DOHH2 (cell line): Measurements from ENCODE around the gene TRIP11.

Experiments
- H3F3A ChIP-seq: fragments of 200-600 bp; sonication (generic), shearing (Covaris generic); 2 replicates; pipeline ENCODE4 v1.6.0; 2016; ENCODE audit warnings: antibody characterized with exemption, mild to moderate bottlenecking; ENCODE audit not compliant: control insufficient read depth, insufficient read depth
- H3K27ac ChIP-seq: fragments of 200-600 bp; sonication (generic); 2 replicates; pipeline ENCODE4 v1.5.1; 2014; ENCODE audit warnings: low read depth, mild to moderate bottlenecking, low read length, moderate library complexity
- H3K27me3 ChIP-seq: fragments of 200-600 bp; sonication (generic); 2 replicates; pipeline ENCODE4 v1.6.1; 2014; ENCODE audit warnings: mild to moderate bottlenecking, low read length, mixed read lengths; ENCODE audit not compliant: control insufficient read depth
- H3K36me3 ChIP-seq: fragments of 200-600 bp; sonication (generic); 2 replicates; pipeline ENCODE4 v1.6.1; 2014; ENCODE audit warnings: mild to moderate bottlenecking, low read length, moderate library complexity, mixed read lengths; ENCODE audit not compliant: control insufficient read depth
- H3K4me1 ChIP-seq: fragments of 200-600 bp; sonication (generic); 2 replicates; pipeline ENCODE4 v1.6.1; 2014; ENCODE audit warnings: mild to moderate bottlenecking, low read length, mixed read lengths; ENCODE audit not compliant: control insufficient read depth
- H3K4me2 ChIP-seq: fragments of 200-600 bp; sonication (generic); 2 replicates; pipeline ENCODE4 v1.6.0; 2014; ENCODE audit warnings: mild to moderate bottlenecking, low read length, moderate library complexity
- H3K4me3 ChIP-seq: fragments of 200-600 bp; sonication (generic); 2 replicates; pipeline ENCODE4 v1.5.1; 2014; ENCODE audit warnings: mild to moderate bottlenecking, low read length, mixed read lengths
- H3K79me2 ChIP-seq: fragments of 200-600 bp; sonication (generic); 2 replicates; pipeline ENCODE4 v1.6.1; 2014; ENCODE audit warnings: mild to moderate bottlenecking, low read length, mixed read lengths; ENCODE audit not compliant: control insufficient read depth
- H3K9me2 ChIP-seq: fragments of 200-600 bp; sonication (generic); replicated peaks from 2 replicates; pipeline ENCODE4 v1.6.1; 2014; ENCODE audit warnings: mild to moderate bottlenecking, low read length, mixed read lengths; ENCODE audit not compliant: control insufficient read depth
- H3K9me3 ChIP-seq: fragments of 200-600 bp; sonication (generic); 2 replicates; pipeline ENCODE4 v1.6.1; 2014; ENCODE audit warnings: antibody characterized with exemption, low read length, mixed read lengths; ENCODE audit not compliant: control insufficient read depth, insufficient read depth
- H4K20me1 ChIP-seq: fragments of 200-600 bp; sonication (generic); 2 replicates; pipeline ENCODE4 v1.6.0; 2014; ENCODE audit warnings: low read depth, mild to moderate bottlenecking, antibody characterized with exemption, low read length, moderate library complexity; ENCODE audit not compliant: control insufficient read depth, insufficient read depth
- CTCF ChIP-seq: fragments of 200-600 bp; sonication (generic); IDR thresholded peaks from one replicate; pipeline ENCODE4 v1.5.1; 2014; ENCODE audit warnings: antibody characterized with exemption, mild to moderate bottlenecking, low read depth, low read length; ENCODE audit not compliant: poor library complexity, severe bottlenecking
- EZH2phosphoT487 ChIP-seq: fragments of 200-600 bp; sonication (generic); IDR thresholded peaks from 2 replicates; pipeline ENCODE4 v1.6.1; 2017; ENCODE audit warnings: borderline replicate concordance, mild to moderate bottlenecking, antibody characterized with exemption, low read length, moderate library complexity, mixed read lengths

TRIP11 gene

GRCh38 chr14:91987192-91987591, 52.7 kb downstream of the TRIP11 start:
- Histone ChIP-seq H3K9me3 (no peaks in the 10 kb centered on the region), H3F3A (no peaks in the 10 kb centered on the region), H3K9me2 (no peaks in the 10 kb centered on the region), H3K36me3 (peaks cover 90% of the 10 kb centered on the region), H3K4me1 (no peaks in the 10 kb centered on the region), H3K27ac (no peak overlapping the region), H3K79me2 (no peaks in the 10 kb centered on the region), H3K4me3 (no peak overlapping the region), H3K27me3 (no peaks in the 10 kb centered on the region), H4K20me1 (no peaks in the 10 kb centered on the region), H3K4me2 (no peak overlapping the region)
- TF ChIP-seq CTCF (no peak), EZH2phosphoT487 (no peak)

GRCh38 chr14:91985521-91986255, 54.2 kb downstream of the TRIP11 start:
- H3K79me2 ChIP-seq = no peaks in the 10 kb centered on the region
- no peaks in the 10 kb centered on the region for H3K27me3 ChIP-seq
- no peaks in the 10 kb centered on the region for H3K4me1 ChIP-seq
- H3K36me3 ChIP-seq = peaks cover 75% of the 10 kb centered on the region
- no peaks in the 10 kb centered on the region for H3K9me2 ChIP-seq
- no peak overlapping the region for H3K4me3 ChIP-seq
- TF ChIP-seq EZH2phosphoT487 (no peak), CTCF (no peak)
- no peak overlapping the region for H3K27ac ChIP-seq
- H3F3A ChIP-seq = no peaks in the 10 kb centered on the region
- H4K20me1 ChIP-seq = no peaks in the 10 kb centered on the region
- no peak overlapping the region for H3K4me2 ChIP-seq
- no peaks in the 10 kb centered on the region for H3K9me3 ChIP-seq

GRCh38 chr14:91985008-91985407, 54.9 kb downstream of the TRIP11 start:
- no peaks in the 10 kb centered on the region for H3K4me1 ChIP-seq
- H3K4me2 ChIP-seq = no peak overlapping the region
- TF ChIP-seq CTCF (no peak), EZH2phosphoT487 (no peak)
- H3K27ac ChIP-seq = no peak overlapping the region
- no peaks in the 10 kb centered on the region for H3K9me3 ChIP-seq
- no peaks in the 10 kb centered on the region for H3K27me3 ChIP-seq
- H3F3A ChIP-seq = no peaks in the 10 kb centered on the region
- H3K4me3 ChIP-seq = no peak overlapping the region
- H3K79me2 ChIP-seq = no peaks in the 10 kb centered on the region
- no peaks in the 10 kb centered on the region for H4K20me1 ChIP-seq
- peaks cover 78% of the 10 kb centered on the region for H3K36me3 ChIP-seq
- no peaks in the 10 kb centered on the region for H3K9me2 ChIP-seq
